GM12865 (cell line): ENCODE data around the gene EGFLAM.

Source experiments
- DNase-seq: peaks from one replicate; pipeline ENCODE4 v3.0.0; 2010; ENCODE audit warnings: low read depth
- H3K4me3 ChIP-seq: 2 replicates; pipeline ENCODE4 v1.5.1; 2011; ENCODE audit warnings: mild to moderate bottlenecking, low read depth, low read length, control low read depth
- CTCF ChIP-seq: IDR thresholded peaks from 2 replicates; pipeline ENCODE4 v1.5.1; 2011; ENCODE audit warnings: low read length, control low read depth, low read depth, inconsistent platforms; ENCODE audit not compliant: insufficient read depth; ENCODE audit errors: missing control alignments

Gene EGFLAM

GRCh38 chr5:38228914-38229313, 29.4 kb upstream of the EGFLAM start:
- no peak overlapping the region for H3K4me3 ChIP-seq
- no peak for DNase-seq
- TF ChIP-seq CTCF = no peak

GRCh38 chr5:38234737-38235136, 23.6 kb upstream of the EGFLAM start:
- H3K4me3 ChIP-seq = no peak overlapping the region
- no peak for DNase-seq
- no peak for TF ChIP-seq CTCF

- DNase-seq = no peak
- no peak overlapping the region for H3K4me3 ChIP-seq
- TF ChIP-seq CTCF = no peak
Observed at GRCh38 chr5:38237681-38238080, 20.7 kb upstream of the EGFLAM start.

GRCh38 chr5:38240212-38240611, 18.1 kb upstream of the EGFLAM start:
- no peak overlapping the region for H3K4me3 ChIP-seq
- DNase-seq = no peak
- no peak for TF ChIP-seq CTCF

GRCh38 chr5:38241655-38242054, 16.7 kb upstream of the EGFLAM start:
- no peak for TF ChIP-seq CTCF

GRCh38 chr5:38245307-38245706, 13.1 kb upstream of the EGFLAM start:
- no peak for DNase-seq
- no peak overlapping the region for H3K4me3 ChIP-seq
- TF ChIP-seq CTCF = no peak

More at GRCh38 chr5:38241655-38242054, 16.7 kb upstream of the EGFLAM start:
- no peak for DNase-seq
- no peak overlapping the region for H3K4me3 ChIP-seq

GRCh38 chr5:38249301-38249700, 9.1 kb upstream of the EGFLAM start:
- DNase-seq = no peak
- TF ChIP-seq CTCF = no peak
- no peak overlapping the region for H3K4me3 ChIP-seq
